Calu3 (cell line): ENCODE measurements around the gene SPOCD1. TPM values are rescaled to one million over a fixed set of nuclear protein-coding genes. Genes with fewer than 3 reads are reported as not detected.

ENCODE experiments used
- BruUV-seq: library from RNA; stranded (reverse); fragments of 400-500 nt; replicated peaks from 2 replicates; lab custom pipeline; 2021; lab: Mats Ljungman, UMichigan
- CTCF ChIA-PET: fragments of 300-600 bp; sonication (Branson Sonifier 250); formaldehyde crosslinking; loops from one replicate; lab custom pipeline; 2022; ENCODE audit warnings: antibody characterized with exemption; lab: Charles Lee
- DNase-seq: peaks from one replicate; pipeline ENCODE4 v3.0.0; 2022
- H3K27ac Mint-ChIP-seq: one replicate; pipeline ENCODE4 v1.8.0; 2022; ENCODE audit warnings: mixed read lengths; ENCODE audit not compliant: unreplicated experiment
- H3K27me3 Mint-ChIP-seq: one replicate; pipeline ENCODE4 v1.8.0; 2022; ENCODE audit warnings: mixed read lengths; ENCODE audit not compliant: unreplicated experiment
- H3K36me3 Mint-ChIP-seq: one replicate; pipeline ENCODE4 v1.8.0; 2022; ENCODE audit warnings: mild to moderate bottlenecking, moderate library complexity, mixed read lengths; ENCODE audit not compliant: insufficient read depth, unreplicated experiment
- H3K4me1 Mint-ChIP-seq: one replicate; pipeline ENCODE4 v1.8.0; 2022; ENCODE audit warnings: mild to moderate bottlenecking, low read depth, mixed read lengths; ENCODE audit not compliant: unreplicated experiment
- H3K4me3 Mint-ChIP-seq: one replicate; pipeline ENCODE4 v1.8.0; 2022; ENCODE audit warnings: mild to moderate bottlenecking, low read depth, moderate library complexity, mixed read lengths; ENCODE audit not compliant: unreplicated experiment
- H3K9me3 Mint-ChIP-seq: one replicate; pipeline ENCODE4 v1.8.0; 2022; ENCODE audit warnings: low read depth, mixed read lengths; ENCODE audit not compliant: unreplicated experiment
- CTCF ChIP-seq: fragments of 200-600 bp; IDR thresholded peaks from one replicate; pipeline ENCODE4 v1.8.0; 2022; ENCODE audit warnings: antibody characterized with exemption; ENCODE audit not compliant: unreplicated experiment
- intact Hi-C: fragments of 100-400 bp; cut with micrococcal nuclease; formaldehyde crosslinking; loops from one replicate; pipeline ENCODE4 v1.10.0; 2022; ENCODE audit not compliant: unreplicated experiment
- total RNA-seq: library from RNA; stranded (reverse); gene quantifications from 2 replicates; pipeline ENCODE4 v1.2.3, GENCODE V29; 2022

The SPOCD1 gene
- total RNA-seq, 1 experiment from 2014 or later = 6.3 TPM

DNA sequence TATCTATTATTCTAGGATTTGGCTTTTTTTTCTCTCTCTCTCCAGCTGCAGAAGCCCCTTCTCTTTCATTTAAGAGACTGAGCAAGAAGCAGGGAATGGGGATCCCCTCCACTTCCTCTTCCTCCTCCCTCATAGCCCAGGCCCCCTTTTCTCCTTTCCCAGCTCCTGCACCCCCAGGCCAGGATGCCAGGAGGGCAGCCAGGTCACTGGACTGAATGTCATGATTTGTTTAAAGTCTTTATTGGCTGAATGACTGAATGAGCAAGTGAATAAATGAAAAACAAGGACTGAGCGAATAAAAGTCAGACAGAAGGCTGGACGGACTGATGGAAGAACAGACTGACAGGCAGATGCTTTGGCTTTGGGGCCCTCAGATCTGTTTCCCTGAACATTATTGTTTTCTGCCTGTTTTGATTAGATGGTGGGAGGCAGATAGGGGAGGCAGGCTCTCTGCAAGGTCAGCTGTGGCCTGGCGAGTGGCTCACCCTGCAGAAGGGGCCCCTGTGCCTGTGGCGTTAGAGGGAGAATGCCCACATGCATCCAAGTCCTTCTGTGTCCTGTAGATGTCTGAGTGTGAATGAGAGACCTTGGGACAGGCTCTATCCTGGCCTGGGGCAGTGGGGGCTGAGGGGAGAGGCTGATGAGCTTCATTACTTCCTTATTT lies 31.3 kb downstream of the SPOCD1 start:
- CTCF ChIA-PET = interaction anchor here (0.6 to 1.0 kb wide), 2 partner anchors 75 to 289 kb away, joined by 3 to 4 read pairs; no protein-coding TSS in a partner anchor
- peaks cover 10% of the 10 kb centered on the region for H3K4me1 Mint-ChIP-seq
- H3K27me3 Mint-ChIP-seq = peaks cover 10% of the 10 kb centered on the region
- BruUV-seq = no TSS peak
- intact Hi-C loops = no loop called here
- peaks cover 20% of the 10 kb centered on the region for H3K36me3 Mint-ChIP-seq
- no peak for DNase-seq
- no peak overlapping the region for H3K4me3 Mint-ChIP-seq
- H3K9me3 Mint-ChIP-seq = no peaks in the 10 kb centered on the region
- H3K27ac Mint-ChIP-seq = no peak overlapping the region
- TF ChIP-seq CTCF = no peak

DNA sequence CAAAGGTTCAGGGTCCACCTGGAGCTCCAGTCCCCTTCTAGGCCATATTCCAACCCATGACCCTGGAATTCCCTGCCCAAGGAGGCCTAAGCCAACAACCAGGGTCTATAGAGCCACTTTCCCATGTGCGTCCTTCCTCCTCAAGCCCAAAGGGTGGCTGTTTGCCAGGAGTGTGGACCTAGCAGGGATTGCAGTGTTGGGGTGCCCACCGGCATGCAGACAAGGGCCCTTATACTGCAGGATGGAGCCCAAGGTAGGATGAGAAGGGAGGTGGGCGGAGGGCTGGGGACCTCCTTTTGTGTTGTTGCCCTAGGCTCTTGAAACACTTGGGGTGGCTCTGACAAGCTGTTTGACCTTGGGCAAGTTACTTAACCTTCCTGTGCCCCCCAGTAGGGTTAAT lies 32.0 kb downstream of the SPOCD1 start:
- TF ChIP-seq CTCF = no peak
- CTCF ChIA-PET = interaction anchor here (0.6 kb wide), 1 partner anchor 75 kb away, joined by 4 read pairs; no protein-coding TSS in a partner anchor
- DNase-seq = no peak
- no peaks in the 10 kb centered on the region for H3K9me3 Mint-ChIP-seq
- H3K4me1 Mint-ChIP-seq = peaks cover 10% of the 10 kb centered on the region
- H3K4me3 Mint-ChIP-seq = no peak overlapping the region
- intact Hi-C loops = no loop called here
- H3K27ac Mint-ChIP-seq = no peak overlapping the region
- no TSS peak for BruUV-seq
- peaks cover 14% of the 10 kb centered on the region for H3K36me3 Mint-ChIP-seq
- H3K27me3 Mint-ChIP-seq = peaks cover 10% of the 10 kb centered on the region

GRCh38 chr1:31782421-31783410 lies 33.1 kb downstream of the SPOCD1 start:
- Mint-ChIP-seq H3K27me3 (peaks cover 15% of the 10 kb centered on the region), H3K36me3 (peaks cover 5% of the 10 kb centered on the region), H3K4me1 (peaks cover 5% of the 10 kb centered on the region), H3K27ac (no peak overlapping the region), H3K4me3 (no peak overlapping the region), H3K9me3 (no peaks in the 10 kb centered on the region)
- intact Hi-C loops = no loop called here
- no peak for DNase-seq
- no peak for TF ChIP-seq CTCF
- CTCF ChIA-PET = no interaction called here
- BruUV-seq = no TSS peak

GRCh38 chr1:31781756-31782371 lies 34.0 kb downstream of the SPOCD1 start:
- intact Hi-C loops = no loop called here
- TF ChIP-seq CTCF = no peak
- H3K4me1 Mint-ChIP-seq = no peaks in the 10 kb centered on the region
- H3K27ac Mint-ChIP-seq = no peak overlapping the region
- peaks cover 3% of the 10 kb centered on the region for H3K36me3 Mint-ChIP-seq
- no peaks in the 10 kb centered on the region for H3K9me3 Mint-ChIP-seq
- CTCF ChIA-PET = no interaction called here
- peaks cover 24% of the 10 kb centered on the region for H3K27me3 Mint-ChIP-seq
- no peak overlapping the region for H3K4me3 Mint-ChIP-seq
- no peak for DNase-seq
- BruUV-seq = no TSS peak
